ACHN (cell line): ENCODE results near the gene SAMD13.

Experiments
- DNase-seq: peaks from one replicate; pipeline ENCODE4 v3.0.0-alpha.2; 2015
- in situ Hi-C: cut with HindIII; loops from 2 replicates; pipeline ENCODE4 v1.10.0; 2017; ENCODE audit warnings: low sequenced_read_pairs, low pct_ligation_motif_present, low pct_unique_long_range_greater_than_20kb

SAMD13 gene

DNA sequence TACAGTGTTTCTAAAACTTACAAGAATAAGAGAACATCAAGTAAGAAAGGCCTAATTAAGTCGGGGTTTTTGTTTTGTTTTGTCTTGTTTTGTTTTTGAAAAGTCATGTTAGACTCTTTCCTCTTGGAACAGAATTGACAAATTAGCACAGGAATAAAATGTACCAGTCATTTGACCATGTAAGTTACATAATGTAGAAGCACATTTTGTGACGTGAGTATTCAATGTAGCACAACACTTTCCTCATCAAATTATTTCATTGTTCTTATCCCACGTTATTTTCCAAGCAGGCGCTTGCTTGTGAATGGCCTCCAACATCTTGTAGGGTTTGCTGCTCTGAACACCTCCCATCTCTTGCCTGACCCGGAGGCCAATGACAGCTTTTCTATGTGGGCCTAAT is 62.1 kb downstream of the SAMD13 start:
- in situ Hi-C loops = no loop called here
- no peak for DNase-seq

DNA sequence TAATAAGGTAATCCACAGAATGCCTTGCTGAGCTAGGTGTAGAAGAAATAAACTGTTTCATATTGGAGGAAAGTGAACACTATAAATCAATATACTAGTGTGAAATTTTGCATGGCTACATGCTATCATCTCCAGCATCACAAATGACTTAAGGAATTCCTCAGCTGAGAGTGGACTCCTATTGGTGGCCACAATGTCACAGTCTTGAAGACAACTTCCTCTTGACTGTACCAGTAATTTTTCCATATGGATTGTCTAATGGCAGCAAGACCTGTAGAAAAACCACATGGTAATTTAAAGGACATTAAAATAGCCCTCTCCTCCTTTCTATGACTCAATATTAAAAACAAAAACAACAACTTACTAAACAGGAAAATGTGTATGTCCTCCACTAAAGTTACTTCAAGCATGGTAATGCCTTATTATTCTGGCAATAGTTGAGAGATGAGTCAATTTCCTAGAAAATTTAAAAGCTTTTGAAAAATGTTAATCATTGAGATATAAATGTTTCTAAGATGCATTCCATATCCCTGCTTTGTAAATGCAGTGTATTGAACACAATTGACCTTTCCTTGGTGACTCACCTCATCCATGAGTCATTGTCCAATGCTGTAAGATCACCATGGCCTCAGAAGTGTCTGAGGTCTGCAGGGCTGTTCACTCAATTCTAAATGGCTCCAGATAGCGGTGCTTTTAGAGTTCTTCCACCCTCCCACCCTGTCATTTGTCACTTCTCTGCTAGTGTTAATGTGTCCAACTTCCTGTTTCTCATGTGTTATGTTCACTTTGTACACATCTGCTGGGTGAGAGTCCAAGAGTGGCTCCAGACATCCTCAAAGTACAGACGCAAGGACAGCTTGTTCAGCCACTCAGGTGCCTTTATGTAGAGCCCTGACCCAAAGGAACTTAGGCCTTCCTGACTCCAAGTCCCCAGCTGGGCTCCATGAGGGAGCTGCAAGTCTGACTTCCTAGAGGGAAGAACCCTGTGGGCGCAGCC is 64.0 kb downstream of the SAMD13 start:
- DNase-seq = peak; percentile 88
- in situ Hi-C loops = no loop called here

DNA sequence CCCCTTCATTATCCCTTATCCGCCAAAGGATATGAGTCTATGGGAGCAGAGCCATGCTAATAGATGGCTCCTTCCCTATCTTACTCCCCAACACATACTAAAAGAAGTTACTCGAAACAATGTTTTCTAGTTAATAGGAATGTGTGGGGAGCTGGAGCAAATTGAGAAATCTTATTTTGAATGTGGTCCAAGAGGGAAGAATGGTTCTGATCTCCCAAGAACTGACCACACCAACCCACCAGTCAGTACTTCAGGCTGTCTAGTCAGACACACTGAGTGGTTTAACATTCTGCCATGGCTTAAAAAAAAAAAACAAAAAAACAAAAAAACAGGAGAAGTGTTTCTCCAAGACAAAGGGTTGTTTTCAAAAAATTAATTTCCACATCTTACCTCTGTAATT is 65.3 kb downstream of the SAMD13 start:
- no peak for DNase-seq
- in situ Hi-C loops = no loop called here

DNA sequence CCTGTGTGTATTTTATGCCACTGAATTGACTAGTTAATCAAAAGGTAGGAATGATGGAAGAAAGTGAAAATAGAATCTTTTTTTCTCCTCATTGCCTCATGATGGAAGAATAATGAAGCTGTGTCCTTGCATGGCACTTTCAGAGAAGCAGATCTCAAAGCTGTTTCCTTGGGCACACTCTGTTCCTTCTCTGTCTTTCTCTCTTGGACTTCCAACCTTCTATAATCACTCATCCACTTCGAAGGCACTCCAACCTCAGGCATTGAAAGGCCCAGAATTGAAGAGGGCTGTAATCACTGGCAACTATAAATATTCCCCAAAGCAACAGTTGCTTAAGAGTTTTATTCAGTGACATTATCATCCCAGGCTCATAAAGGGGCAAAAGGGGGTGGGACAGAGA is 65.7 kb downstream of the SAMD13 start:
- in situ Hi-C loops = no loop called here

DNA sequence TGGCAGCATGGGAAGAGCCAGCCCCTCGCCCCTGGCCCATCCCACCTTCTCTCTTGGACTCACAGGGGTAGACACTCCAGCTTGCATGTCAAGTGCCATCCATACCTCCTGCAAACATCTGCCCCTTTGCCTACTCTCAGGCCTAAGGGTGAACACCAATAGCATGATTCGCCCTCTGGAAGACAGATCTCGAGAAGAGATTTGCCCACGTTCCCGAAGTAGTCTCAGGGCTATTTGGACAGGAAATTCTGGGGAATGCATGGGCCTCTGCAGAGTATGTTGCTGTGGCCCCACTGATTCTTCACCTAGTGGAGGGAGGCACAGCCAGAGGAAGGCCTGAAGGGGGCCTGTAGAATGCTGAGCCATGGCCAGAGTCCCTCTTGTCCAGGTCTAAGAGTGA is 66.9 kb downstream of the SAMD13 start:
- DNase-seq = no peak
- in situ Hi-C loops = no loop called here

More for the DNA sequence above, 65.7 kb downstream of the SAMD13 start:
- DNase-seq = no peak

DNA sequence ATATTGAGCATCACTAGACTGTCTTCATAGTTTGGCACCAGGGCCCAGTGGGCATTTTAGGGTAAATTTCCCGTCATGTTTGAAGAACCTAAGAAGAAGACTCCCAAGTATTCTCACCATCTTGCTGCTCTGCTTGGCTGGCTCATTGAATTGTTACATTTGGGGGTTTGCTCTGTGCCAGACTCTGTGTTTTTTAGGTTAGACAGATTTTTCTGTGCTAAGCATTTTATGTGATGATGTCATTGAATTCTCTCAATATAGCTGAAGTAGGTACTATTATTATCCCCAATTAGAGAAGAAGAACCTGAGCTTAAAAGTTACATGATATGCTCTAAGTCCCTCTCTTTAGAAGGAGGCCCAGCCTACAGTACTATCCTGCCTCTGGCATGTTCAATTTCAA is 68.8 kb downstream of the SAMD13 start:
- no peak for DNase-seq
- in situ Hi-C loops = no loop called here

DNA sequence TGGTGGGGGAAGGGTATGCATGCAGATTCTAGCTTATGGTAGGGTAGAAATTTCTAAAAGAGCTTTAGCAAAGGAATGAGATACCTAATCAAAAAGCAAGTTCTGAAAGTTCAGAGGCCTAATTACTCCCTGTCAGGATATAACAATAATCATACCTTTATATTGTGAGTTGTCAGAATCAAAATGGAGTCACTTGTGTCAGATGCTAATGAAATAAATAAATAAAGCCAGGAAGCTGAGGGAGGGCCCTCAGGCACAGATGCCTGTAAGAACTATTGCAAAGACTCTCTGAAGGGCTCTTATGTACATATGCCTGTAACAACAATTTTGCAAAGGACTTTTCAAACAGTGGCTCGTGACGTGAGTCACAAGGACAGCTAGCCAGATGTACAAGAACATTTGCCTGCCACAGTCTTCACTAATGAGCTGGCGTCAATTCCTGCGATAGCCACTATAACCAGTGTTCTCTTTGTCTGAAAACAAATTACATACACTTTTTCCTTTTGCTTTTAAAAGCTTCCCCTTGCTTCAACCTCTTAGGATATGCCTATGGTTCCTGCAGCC is 69.4 kb downstream of the SAMD13 start:
- in situ Hi-C loops = no loop called here
- DNase-seq = no peak

DNA sequence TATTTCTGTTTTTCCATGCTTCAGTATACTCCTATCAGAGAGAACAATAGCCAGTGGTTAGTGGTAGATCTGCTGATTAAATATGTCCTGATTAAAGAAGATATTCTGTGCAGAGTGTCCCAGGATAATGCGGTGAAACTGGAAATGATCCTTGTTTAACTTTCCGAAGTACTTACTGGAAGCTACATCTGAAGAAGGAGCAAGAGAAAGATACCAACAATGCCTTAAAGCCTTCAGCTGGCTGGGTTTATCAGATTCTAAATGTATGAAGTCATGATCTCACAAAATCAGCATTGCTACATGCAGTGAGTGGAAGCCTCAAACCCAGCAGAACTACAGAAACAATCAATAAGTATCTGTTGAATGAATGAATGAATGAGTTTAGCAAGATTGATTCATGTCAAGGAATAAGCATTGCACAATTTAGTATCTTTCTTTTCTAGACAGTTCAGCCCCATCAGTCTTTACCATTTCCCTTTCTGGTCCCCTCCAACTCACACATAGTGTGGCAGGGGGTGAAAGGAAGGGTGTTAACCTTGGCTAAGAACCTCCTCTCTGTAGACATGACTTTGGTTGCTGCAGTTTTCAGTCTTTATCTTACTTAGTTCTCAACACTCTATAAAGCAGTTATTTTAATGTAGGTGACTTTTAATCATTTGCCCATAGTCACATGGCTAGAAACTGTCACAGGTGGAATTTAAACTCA is 72.1 kb downstream of the SAMD13 start:
- in situ Hi-C loops = no loop called here
- no peak for DNase-seq

DNA sequence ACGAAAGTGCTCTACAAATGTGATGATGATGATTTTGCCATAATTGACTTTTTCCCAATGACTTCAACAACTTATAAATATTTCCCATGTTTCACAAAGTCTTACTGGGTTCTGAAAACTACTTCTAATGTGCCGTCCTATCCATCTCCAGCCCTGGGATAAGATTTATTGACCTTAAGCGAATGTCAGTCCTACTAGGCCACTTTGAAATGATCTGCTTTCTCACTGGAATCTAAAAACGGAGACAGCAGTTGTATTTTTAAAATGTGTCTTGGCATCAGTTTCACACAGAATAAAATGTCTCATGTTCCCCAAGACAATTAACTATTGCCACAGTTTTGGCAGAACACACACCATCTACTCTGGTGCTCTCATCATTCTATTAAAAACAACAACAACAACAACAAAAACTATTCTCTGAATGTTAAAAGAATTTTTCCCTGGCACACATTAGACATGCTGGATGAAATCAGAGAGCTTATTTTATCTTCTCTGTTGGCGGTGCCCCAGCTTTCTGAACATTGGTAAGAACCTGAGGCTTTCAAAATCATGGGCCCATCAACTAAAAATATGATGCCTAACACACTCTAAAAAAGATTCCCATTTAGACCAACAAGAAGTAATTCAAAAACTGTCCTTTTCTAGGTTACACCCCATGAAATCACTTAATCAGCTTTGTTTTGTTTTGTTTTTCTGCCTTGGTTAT is 73.6 kb downstream of the SAMD13 start:
- in situ Hi-C loops = no loop called here
- no peak for DNase-seq

DNA sequence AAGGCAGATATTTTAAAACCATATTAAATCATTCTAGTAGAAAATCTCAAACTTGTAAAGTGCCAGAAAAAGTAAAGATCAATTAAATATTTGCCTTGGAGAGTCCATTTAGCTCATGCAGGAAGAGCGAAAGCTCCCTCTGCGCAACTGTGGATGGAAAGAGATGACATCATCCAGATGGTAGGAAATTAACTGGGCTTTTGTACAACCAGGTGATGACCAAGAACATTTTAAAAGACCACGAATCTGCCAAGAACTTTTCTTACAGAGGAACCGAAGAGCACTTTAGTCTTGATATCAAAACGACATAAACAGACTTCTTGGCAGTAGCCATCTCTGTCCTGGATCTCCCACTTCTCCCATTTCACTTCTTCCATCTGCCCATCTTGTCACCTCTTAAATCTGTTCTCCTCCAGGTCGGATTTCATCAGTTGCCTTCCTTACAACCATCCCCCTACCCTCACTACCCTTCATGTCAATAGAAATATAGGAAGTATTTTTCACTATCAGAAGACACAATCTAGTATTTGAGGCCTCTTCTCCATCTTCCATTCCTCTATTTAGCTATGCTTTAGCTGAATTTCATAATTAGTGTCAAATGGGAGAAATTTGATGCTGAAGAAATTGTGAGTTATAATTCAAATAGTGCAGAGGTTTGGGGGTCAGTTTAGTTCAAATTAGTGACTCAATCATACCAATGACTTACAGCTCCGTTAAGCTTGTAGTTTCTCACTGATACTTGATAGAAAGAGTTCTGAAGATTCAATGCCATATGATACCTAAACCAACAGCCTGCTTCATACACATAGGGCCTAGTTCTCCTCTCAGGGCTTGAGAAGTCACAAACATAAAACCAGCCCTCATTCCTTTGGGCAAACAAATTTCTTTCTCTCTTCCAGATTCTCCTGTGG is 74.7 kb downstream of the SAMD13 start:
- in situ Hi-C loops = no loop called here
- DNase-seq = no peak

DNA sequence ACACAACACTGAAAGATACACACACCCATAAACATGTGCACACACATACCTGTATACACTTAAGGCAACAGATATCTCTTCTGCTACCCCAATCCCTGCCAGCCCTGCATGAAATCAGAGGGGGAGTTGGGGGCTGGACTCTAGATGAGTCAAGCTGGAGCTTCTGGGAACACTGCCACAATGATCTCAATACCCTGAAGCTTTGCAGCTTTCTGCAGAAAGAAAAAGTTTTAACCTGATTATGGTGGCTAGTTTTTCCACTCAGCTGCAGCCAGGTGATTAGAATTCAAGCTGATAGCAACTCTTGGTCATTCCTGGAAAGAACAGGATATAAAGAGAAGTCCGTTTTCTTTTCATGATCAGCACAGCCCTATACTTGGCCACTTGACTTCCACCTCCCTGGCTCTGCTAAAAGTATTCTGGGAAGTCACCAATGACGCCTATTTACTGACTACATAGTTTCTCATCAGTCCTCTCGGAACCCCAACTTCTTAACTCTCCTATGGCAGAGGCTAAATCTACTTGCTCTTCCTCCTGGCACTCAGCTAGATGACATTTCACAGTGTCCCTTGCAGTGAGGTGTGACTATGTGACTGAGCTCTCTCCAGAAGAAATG is 76.1 kb downstream of the SAMD13 start:
- peak; percentile 55 for DNase-seq
- in situ Hi-C loops = no loop called here

DNA sequence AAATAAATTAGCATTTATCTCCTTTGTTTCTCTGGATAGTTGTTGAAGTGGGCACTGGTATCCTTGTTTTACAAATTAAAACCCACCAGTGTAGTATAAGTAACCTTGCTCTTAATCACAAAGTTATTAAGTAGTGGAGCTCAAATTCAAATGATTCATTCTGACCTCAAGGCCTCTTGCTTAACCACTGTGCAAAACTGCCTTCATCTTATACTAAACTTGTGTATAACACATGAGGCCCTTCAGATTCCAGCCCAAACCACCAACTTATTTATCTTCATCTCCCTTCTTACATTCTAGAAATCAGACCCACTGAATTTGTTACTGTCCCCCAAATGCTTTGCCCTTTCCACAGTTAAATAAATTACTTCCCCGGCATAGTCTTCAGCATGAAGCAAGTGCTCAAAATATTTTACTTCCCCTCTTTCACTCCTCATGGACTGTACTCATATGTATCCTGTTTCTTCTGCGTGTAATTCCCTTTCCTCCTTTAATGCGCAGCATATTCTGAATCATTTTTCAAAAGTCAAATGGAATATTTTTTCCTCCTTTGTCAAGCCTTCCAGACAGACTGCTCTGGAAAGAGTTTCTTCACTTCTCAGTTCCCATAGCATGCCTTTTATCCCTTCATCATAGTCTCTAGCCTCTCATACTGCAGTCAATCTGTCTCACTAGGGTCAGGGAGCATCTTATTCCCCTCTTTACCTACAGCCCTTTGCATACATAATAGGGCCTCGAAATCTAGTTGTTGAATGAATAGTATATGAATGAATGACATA is 77.8 kb downstream of the SAMD13 start:
- in situ Hi-C loops = no loop called here
- peak; percentile 67 for DNase-seq

DNA sequence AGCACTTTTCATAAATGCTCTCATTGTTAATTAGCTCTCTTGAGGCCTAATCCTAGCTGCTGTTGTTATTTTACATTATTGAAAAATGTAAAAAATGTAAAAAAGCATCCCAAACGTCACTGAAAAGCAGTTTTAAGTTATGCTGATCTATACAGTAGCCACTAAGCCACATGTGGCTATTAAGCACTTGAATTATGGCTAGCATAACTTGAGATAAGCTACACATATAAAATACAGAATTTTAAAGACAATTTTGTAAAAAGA is 78.3 kb downstream of the SAMD13 start:
- in situ Hi-C loops = no loop called here
- DNase-seq = no peak

DNA sequence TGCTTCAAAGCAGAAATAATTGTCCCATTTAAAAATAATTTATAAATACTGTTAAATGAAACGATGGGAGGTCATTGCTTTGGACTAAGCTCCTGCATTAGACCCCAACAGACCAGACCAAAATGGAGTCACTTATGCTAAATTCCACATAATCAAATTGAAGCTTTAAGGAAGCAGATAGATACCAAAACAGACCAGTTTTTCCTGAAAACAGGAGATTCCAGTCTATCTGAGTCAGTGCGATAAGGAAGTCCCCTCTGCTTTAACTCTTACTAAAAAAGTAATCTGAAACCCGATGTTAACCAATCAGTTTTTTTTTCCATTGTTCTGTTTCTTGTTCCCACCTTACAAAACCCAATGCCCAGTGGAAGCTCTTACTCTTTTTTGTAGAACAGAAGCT is 80.6 kb downstream of the SAMD13 start:
- DNase-seq = no peak
- in situ Hi-C loops = no loop called here

DNA sequence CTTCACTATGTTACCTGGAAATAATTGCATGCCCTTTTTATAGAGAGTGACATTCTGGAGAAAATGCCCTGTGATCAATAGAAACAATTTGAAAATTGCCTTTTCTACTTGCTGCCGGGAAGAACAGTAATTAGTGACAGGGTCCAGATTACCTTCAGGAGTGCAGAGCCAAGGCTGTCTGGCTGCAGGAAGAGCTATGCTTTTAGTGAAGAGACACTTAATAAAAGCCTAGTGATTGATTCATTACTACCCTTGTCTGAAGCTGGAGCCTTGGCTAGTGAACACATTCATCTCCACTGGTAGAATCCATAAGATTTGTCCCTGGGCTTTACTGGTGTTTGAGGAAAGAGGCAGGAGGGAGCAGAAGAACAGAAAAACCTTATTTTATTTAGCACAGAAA is 83.8 kb downstream of the SAMD13 start:
- in situ Hi-C loops = no loop called here
- no peak for DNase-seq

DNA sequence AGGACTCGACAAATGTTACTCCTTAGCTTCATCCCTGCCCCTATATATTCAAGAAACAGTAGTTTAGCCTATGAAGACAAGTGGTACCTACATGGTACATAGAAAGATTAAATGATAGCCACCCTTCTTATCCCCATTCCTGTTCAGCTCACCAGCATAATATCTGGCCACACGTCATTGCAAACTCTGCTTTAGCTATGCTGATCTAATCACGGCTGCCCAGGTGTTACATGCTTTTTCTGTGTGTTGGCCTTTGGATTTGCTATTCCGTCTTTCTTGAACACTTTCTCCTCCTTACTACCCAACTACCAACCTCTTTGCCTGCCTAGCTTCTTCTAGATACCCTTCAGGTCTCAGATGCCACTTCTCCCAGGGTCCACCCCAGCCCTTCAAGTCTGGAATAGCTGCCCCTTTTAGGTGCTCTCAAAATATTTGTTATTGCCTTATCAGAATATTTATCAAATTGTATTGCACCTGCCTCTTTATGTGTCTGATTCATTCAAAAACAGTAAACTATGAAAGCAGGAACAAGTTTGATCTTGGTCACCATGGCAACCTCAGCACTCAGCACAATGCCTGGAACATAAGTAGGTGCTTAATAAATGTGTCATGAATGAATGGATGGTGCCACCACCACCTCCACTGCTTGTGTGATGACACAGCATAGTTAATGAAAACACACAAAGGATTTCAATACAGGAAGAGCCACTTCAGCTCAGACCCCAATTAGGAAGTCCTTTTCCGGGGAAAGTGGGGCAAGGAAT is 85.4 kb downstream of the SAMD13 start:
- in situ Hi-C loops = no loop called here
- DNase-seq = no peak
